GM18909 (cell line): ENCODE measurements around the gene EDRF1.
"Not testable (repeated sequence)": the region's sequence is repeated elsewhere in the genome, so short reads cannot be mapped to it uniquely, and the experiment has no call there.

ENCODE experiments used
- ATAC-seq: cut with Tn5 transposase; IDR thresholded peaks from one replicate; pipeline ENCODE4 v1.9.1; 2021; ENCODE audit warnings: mild to moderate bottlenecking; ENCODE audit not compliant: unreplicated experiment, poor library complexity

The EDRF1 gene

GRCh38 chr10:125700355-125700911 is 19.1 kb upstream of the EDRF1 start:
- no peak for ATAC-seq

- ATAC-seq, result peak; percentile 76
Observed at GRCh38 chr10:125707541-125708468, 11.7 kb upstream of the EDRF1 start.

- peak; percentile 62 for ATAC-seq
Observed at GRCh38 chr10:125708971-125709503, 10.5 kb upstream of the EDRF1 start.

GRCh38 chr10:125709553-125710474 is 9.7 kb upstream of the EDRF1 start:
- no peak for ATAC-seq

GRCh38 chr10:125711110-125711750 is 8.3 kb upstream of the EDRF1 start:
- no peak for ATAC-seq

- ATAC-seq, result not testable (repeated sequence)
Observed at GRCh38 chr10:125714728-125715127, 4.8 kb upstream of the EDRF1 start.

GRCh38 chr10:125720002-125720382 is 483 bp downstream of the EDRF1 start:
- no peak for ATAC-seq

- ATAC-seq, result peak; percentile 57
Observed at GRCh38 chr10:125721035-125721434, 1.5 kb downstream of the EDRF1 start.

- no peak for ATAC-seq
Observed at GRCh38 chr10:125722811-125723210, 3.3 kb downstream of the EDRF1 start.

- ATAC-seq, result no peak
Observed at GRCh38 chr10:125726914-125727313, 7.4 kb downstream of the EDRF1 start.

- no peak for ATAC-seq
Observed at GRCh38 chr10:125727436-125727835, 7.9 kb downstream of the EDRF1 start.

GRCh38 chr10:125734148-125734547 is 14.6 kb downstream of the EDRF1 start:
- no peak for ATAC-seq

GRCh38 chr10:125734823-125735222 is 15.3 kb downstream of the EDRF1 start:
- ATAC-seq, result no peak

- ATAC-seq, result no peak
Observed at GRCh38 chr10:125738206-125738605, 18.7 kb downstream of the EDRF1 start.

GRCh38 chr10:125739994-125740679 is 20.6 kb downstream of the EDRF1 start:
- ATAC-seq, result no peak

GRCh38 chr10:125742465-125742864 is 23.0 kb downstream of the EDRF1 start:
- ATAC-seq, result no peak

GRCh38 chr10:125744909-125745308 is 25.4 kb downstream of the EDRF1 start:
- ATAC-seq, result no peak

- ATAC-seq, result no peak
Observed at GRCh38 chr10:125747417-125747816, 27.9 kb downstream of the EDRF1 start.

GRCh38 chr10:125756196-125756595 is 36.7 kb downstream of the EDRF1 start:
- no peak for ATAC-seq
